Measurements from ENCODE around the gene DDX46.
"Not testable (repeated sequence)": the region's sequence is repeated elsewhere in the genome, so short reads cannot be mapped to it uniquely, and the experiment has no call there.

DNA sequence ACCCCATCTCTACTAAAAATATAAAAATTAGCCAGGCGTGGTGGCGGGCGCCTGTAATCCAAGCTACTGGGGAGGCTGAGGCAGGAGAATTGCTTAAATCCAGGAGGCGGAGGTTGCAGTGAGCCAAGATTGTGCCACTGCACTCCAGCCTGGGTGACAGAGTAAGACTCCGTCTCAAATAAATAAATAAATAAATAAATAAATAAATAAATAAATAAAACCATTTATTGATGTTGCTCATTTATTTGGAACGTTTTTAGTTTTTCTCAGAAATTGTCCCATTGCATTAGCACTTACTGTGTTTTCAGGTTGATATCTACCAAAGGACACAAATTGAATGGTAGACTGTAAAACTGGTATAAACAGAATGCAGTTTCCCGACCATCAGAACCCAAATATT lies 97.9 kb downstream of the DDX46 start:
- TF ChIP-seq, protein P1, sequence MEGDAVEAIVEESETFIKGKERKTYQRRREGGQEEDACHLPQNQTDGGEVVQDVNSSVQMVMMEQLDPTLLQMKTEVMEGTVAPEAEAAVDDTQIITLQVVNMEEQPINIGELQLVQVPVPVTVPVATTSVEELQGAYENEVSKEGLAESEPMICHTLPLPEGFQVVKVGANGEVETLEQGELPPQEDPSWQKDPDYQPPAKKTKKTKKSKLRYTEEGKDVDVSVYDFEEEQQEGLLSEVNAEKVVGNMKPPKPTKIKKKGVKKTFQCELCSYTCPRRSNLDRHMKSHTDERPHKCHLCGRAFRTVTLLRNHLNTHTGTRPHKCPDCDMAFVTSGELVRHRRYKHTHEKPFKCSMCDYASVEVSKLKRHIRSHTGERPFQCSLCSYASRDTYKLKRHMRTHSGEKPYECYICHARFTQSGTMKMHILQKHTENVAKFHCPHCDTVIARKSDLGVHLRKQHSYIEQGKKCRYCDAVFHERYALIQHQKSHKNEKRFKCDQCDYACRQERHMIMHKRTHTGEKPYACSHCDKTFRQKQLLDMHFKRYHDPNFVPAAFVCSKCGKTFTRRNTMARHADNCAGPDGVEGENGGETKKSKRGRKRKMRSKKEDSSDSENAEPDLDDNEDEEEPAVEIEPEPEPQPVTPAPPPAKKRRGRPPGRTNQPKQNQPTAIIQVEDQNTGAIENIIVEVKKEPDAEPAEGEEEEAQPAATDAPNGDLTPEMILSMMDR (IDR thresholded peaks at IDR 0.05; ENCODE audit: low read depth, low read length): not testable (repeated sequence)
- TF ChIP-seq EZH2phosphoT487 (IDR thresholded peaks at IDR 0.05; ENCODE audit: low read depth): not testable (repeated sequence)
